ENCODE results near the gene ANKRD42.
A peak's percentile ranks its signal among the peaks of the same experiment; 100 is the strongest.

DNA sequence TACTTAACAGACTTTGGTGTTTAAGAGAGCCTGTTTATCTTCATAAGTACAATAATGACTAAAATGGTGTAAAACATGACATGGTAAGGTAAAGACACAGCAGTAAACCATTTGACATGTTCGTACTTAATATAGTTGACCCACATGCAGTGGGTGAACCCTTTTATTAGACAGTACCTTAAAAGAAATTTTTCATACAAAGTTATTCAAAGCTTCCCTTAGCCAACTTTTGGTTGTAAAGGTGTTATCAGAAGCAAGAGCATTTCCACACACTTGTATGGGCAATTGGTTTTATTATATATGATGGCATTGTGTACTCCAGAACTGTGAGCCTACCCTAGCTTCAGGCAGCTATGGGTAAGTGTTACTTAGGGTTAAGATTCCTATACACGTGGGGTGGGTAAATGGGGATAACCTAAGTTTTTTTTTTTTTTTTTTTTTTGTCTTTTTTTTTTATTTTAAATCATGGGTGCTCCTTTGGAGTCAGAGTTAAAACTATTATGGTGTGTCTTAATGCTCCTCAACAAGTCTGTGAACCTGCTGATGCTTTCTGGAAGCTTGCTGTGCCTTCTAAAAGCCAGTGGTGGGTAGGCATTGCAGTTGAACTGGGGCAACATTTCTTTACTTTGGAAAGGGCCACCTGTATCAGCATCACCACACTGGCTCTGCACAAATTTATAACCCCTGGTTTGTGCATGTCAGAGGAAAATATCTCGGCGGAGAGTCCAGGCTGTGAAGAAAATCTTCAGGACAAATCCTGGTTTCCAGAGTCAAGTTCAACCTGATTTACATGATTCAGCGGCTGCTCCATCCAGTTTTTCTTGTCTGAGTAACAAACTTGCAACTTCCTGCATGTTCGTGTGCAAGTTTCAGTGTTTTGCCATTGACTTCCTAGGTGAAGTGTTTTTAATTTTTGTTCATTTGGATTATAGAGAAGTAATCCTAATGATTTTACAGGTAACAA is 33.3 kb upstream of the ANKRD42 start:
- TF ChIP-seq TAF7 (optimal IDR thresholded peaks at IDR 0.05; ENCODE audit: borderline replicate concordance, low read depth, low read length) (no peak), SP1 (IDR thresholded peaks at IDR 0.05; ENCODE audit: low read depth, low read length) (no peak), RAD21 (IDR thresholded peaks at IDR 0.05 in 1 of 2, conservative IDR thresholded peaks at IDR 0.05 in 1 of 2; ENCODE audit: low read depth in 2 of 2, low read length in 2 of 2) (no peak), EZH2 (IDR thresholded peaks at IDR 0.05; ENCODE audit: low read depth, low read length, severe bottlenecking) (no peak), NRF1 (IDR thresholded peaks at IDR 0.05; ENCODE audit: low read depth, low read length) (no peak), POLR2A (IDR thresholded peaks at IDR 0.05; ENCODE audit: control extremely low read depth in 1 of 2, low read depth in 2 of 2, low read length in 2 of 2) (peak; percentile 49 to 53), HDAC2 (IDR thresholded peaks at IDR 0.05; ENCODE audit: borderline replicate concordance in 1 of 2, low read depth in 2 of 2, low read length in 2 of 2) (no peak), RFX5 (IDR thresholded peaks at IDR 0.05; ENCODE audit: borderline replicate concordance, low read depth, low read length) (no peak), JUND (IDR thresholded peaks at IDR 0.05; ENCODE audit: low read length) (no peak)
- TF ChIP-seq, protein P1, sequence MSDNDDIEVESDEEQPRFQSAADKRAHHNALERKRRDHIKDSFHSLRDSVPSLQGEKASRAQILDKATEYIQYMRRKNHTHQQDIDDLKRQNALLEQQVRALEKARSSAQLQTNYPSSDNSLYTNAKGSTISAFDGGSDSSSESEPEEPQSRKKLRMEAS (IDR thresholded peaks at IDR 0.05) = no peak
- TF ChIP-seq, protein P2, sequence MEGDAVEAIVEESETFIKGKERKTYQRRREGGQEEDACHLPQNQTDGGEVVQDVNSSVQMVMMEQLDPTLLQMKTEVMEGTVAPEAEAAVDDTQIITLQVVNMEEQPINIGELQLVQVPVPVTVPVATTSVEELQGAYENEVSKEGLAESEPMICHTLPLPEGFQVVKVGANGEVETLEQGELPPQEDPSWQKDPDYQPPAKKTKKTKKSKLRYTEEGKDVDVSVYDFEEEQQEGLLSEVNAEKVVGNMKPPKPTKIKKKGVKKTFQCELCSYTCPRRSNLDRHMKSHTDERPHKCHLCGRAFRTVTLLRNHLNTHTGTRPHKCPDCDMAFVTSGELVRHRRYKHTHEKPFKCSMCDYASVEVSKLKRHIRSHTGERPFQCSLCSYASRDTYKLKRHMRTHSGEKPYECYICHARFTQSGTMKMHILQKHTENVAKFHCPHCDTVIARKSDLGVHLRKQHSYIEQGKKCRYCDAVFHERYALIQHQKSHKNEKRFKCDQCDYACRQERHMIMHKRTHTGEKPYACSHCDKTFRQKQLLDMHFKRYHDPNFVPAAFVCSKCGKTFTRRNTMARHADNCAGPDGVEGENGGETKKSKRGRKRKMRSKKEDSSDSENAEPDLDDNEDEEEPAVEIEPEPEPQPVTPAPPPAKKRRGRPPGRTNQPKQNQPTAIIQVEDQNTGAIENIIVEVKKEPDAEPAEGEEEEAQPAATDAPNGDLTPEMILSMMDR (IDR thresholded peaks at IDR 0.05; ENCODE audit: control extremely low read depth in 1 of 3, insufficient read depth in 1 of 3, low read depth in 1 of 3, low read length in 3 of 3) = no peak

Data from H1 (cell line).